ENCODE measurements around the gene TMBIM4. TPM values are rescaled to one million over a fixed set of nuclear protein-coding genes. Genes with fewer than 3 reads are reported as not detected.

The TMBIM4 gene
- total RNA-seq, 1 donor from 2014 or later = 34.1 TPM

DNA sequence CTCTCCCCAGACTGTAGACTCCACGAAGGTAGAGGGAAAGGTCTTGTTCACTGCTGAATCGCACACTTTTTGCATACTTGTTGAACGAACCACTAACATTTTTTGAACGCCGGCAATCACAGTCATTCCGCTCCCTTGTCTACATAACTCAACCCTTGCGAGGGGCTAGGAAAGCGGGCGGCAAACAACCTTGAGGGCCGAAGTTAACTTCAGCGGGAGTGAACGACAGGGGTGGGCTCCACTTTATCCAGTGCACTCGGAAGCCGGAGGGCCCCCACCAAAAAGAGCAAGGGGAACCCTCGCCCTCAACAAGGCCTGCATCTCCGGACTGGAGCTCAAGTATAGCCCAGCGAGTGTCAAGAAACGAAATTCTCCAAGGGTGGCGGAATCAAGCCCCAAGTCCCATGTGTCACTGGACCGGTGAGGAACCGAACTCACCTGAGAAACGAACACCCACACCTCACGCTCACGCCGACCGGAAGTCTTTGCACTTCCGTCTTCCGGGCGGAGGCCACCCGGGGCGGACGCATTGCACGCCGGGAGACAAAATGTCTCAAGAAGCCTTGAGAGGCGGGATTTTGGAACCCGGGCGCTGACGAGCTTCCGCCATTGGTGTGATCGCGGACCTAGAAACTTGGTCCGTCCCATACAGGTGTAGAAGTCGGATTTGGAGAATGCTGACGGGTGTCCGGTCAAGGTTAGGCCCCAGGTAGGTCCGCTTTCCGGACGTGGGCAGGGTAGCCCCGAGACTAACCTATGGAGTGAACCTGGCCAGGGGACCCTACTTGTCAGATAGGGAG is 39.3 kb downstream of the TMBIM4 start, which contains the start of gene LLPH:
TSS of gene LLPH (minus strand) at position 484 of the 800 bp plus-strand sequence. CDS start 1,644 bp downstream, outside the sequence.
- Mint-ChIP-seq H3K27ac (ENCODE audit: unreplicated experiment) (peak within 1 kb of the TSS; percentile 97), H3K4me1 (ENCODE audit: low read depth) (peaks cover 42% of the 10 kb centered on the region), H3K4me3 (ENCODE audit: unreplicated experiment) (peak within 1 kb of the TSS; percentile 97), H3K36me3 (ENCODE audit: low read depth) (peaks cover 12% of the 10 kb centered on the region), H3K9me3 (ENCODE audit: low read depth) (no peaks in the 10 kb centered on the region), H3K27me3 (ENCODE audit: low read depth) (no peaks in the 10 kb centered on the region)
- peak; percentile 94 for DNase-seq (ENCODE audit: low spot score)
- TF ChIP-seq, protein P1, sequence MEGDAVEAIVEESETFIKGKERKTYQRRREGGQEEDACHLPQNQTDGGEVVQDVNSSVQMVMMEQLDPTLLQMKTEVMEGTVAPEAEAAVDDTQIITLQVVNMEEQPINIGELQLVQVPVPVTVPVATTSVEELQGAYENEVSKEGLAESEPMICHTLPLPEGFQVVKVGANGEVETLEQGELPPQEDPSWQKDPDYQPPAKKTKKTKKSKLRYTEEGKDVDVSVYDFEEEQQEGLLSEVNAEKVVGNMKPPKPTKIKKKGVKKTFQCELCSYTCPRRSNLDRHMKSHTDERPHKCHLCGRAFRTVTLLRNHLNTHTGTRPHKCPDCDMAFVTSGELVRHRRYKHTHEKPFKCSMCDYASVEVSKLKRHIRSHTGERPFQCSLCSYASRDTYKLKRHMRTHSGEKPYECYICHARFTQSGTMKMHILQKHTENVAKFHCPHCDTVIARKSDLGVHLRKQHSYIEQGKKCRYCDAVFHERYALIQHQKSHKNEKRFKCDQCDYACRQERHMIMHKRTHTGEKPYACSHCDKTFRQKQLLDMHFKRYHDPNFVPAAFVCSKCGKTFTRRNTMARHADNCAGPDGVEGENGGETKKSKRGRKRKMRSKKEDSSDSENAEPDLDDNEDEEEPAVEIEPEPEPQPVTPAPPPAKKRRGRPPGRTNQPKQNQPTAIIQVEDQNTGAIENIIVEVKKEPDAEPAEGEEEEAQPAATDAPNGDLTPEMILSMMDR (IDR thresholded peaks at IDR 0.05) = no peak

DNA sequence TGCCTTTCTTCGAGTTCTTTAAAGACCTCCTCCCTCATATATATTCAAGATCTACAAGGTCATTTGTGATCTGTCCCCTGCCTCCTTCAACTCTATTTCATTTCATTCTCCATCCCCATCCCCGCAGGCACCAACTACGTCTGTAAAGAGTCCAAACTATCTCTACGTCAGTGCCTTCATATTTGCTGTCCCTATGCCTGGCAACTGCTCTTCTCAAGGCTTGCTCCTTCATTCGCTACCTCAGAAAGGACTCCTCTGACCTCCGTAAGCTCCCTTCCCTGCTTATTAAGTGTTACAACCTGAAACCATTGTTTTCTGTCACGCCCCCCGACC is 39.9 kb downstream of the TMBIM4 start:
- H3K4me1 Mint-ChIP-seq (ENCODE audit: low read depth) = peaks cover 42% of the 10 kb centered on the region
- TF ChIP-seq, protein P1 (IDR thresholded peaks at IDR 0.05) = no peak

DNA sequence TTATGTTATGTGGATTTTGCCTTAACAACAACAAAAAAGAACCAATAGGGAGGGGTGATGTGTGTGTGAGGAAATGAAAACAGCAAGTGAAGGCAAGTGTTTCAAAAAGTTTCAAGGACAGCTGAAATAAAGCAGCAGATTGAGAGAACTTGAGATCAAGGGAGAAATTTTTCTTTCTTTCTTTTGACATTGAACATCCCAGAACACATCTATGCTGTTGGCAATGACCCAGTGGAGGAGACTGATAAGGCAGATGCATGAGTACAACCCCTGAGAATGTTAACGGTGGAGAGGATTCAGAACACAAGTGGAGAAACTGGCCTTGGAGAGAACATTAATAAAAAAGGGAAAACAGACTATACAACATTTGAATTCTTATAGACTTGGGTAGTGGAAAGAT is 42.1 kb downstream of the TMBIM4 start:
- Mint-ChIP-seq H3K4me1 (ENCODE audit: low read depth) (peaks cover 38% of the 10 kb centered on the region), H3K36me3 (ENCODE audit: low read depth) (peaks cover 24% of the 10 kb centered on the region), H3K27ac (ENCODE audit: unreplicated experiment) (no peak overlapping the region), H3K4me3 (ENCODE audit: unreplicated experiment) (no peak overlapping the region), H3K9me3 (ENCODE audit: low read depth) (no peaks in the 10 kb centered on the region), H3K27me3 (ENCODE audit: low read depth) (no peaks in the 10 kb centered on the region)
- TF ChIP-seq, protein P1 (IDR thresholded peaks at IDR 0.05) = no peak
- DNase-seq (ENCODE audit: low spot score) = no peak

More for the DNA sequence above, 39.9 kb downstream of the TMBIM4 start:
- Mint-ChIP-seq H3K36me3 (ENCODE audit: low read depth) (peaks cover 13% of the 10 kb centered on the region), H3K9me3 (ENCODE audit: low read depth) (no peaks in the 10 kb centered on the region), H3K4me3 (ENCODE audit: unreplicated experiment) (peak overlapping the region; percentile 97), H3K27ac (ENCODE audit: unreplicated experiment) (peak overlapping the region; percentile 97), H3K27me3 (ENCODE audit: low read depth) (no peaks in the 10 kb centered on the region)
- DNase-seq (ENCODE audit: low spot score) = no peak

- no peak overlapping the region for H3K4me3 Mint-ChIP-seq (ENCODE audit: unreplicated experiment)
- peaks cover 12% of the 10 kb centered on the region for H3K36me3 Mint-ChIP-seq (ENCODE audit: low read depth)
- peaks cover 3% of the 10 kb centered on the region for H3K9me3 Mint-ChIP-seq (ENCODE audit: low read depth)
- TF ChIP-seq, protein P1 (IDR thresholded peaks at IDR 0.05) = peak; percentile 61
- no peaks in the 10 kb centered on the region for H3K4me1 Mint-ChIP-seq (ENCODE audit: low read depth)
- no peak overlapping the region for H3K27ac Mint-ChIP-seq (ENCODE audit: unreplicated experiment)
- H3K27me3 Mint-ChIP-seq (ENCODE audit: low read depth) = no peaks in the 10 kb centered on the region
- DNase-seq (ENCODE audit: low spot score) = no peak
These were observed 49.3 kb downstream of the TMBIM4 start for GRCh38 chr12:66120477-66120876.

DNA sequence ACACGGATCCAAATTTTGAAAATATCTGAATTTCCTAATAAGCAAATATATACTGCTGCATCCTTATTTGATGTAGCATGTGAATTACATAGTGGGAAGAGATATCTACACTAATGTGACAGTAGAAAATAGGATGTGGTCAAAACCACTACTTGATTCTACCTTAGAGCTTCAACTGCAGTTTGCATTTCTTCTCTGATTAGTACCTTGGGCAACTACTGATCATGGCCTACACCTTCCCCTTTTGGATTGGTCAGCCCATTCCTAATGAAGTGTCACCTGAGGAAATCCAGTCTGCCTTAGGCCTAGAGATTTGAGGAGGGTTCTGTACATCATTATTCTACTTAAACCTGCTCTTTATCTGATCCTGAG is 49.9 kb downstream of the TMBIM4 start:
- no peak overlapping the region for H3K4me3 Mint-ChIP-seq (ENCODE audit: unreplicated experiment)
- no peaks in the 10 kb centered on the region for H3K4me1 Mint-ChIP-seq (ENCODE audit: low read depth)
- no peak overlapping the region for H3K27ac Mint-ChIP-seq (ENCODE audit: unreplicated experiment)
- TF ChIP-seq, protein P1 (IDR thresholded peaks at IDR 0.05) = no peak
- DNase-seq (ENCODE audit: low spot score) = no peak
- H3K36me3 Mint-ChIP-seq (ENCODE audit: low read depth) = peaks cover 10% of the 10 kb centered on the region
- no peaks in the 10 kb centered on the region for H3K27me3 Mint-ChIP-seq (ENCODE audit: low read depth)
- peaks cover 3% of the 10 kb centered on the region for H3K9me3 Mint-ChIP-seq (ENCODE audit: low read depth)

Data from chondrocyte (in vitro differentiated cells).